OCI-LY3 (cell line): Measurements from ENCODE around the gene MAP3K5.

ENCODE experiments used
- H2AFZ ChIP-seq: fragments of 200-600, 300-600 bp; shearing (Covaris generic); 2 replicates; pipeline ENCODE4 v1.6.0; 2014; ENCODE audit warnings: antibody characterized with exemption, low read depth, low read length
- H3K27ac ChIP-seq: fragments of 200-600, 300-600 bp; sonication (generic); 2 replicates; pipeline ENCODE4 v1.5.1; 2014; ENCODE audit warnings: mild to moderate bottlenecking, low read length, moderate library complexity, mixed read lengths
- H3K27me3 ChIP-seq: fragments of 200-600, 300-600 bp; sonication (generic); 2 replicates; pipeline ENCODE4 v1.6.1; 2014; ENCODE audit warnings: low read depth, low read length, mixed read lengths
- H3K36me3 ChIP-seq: fragments of 200-600, 300-600 bp; sonication (generic); replicated peaks from 2 replicates; pipeline ENCODE3; 2014; ENCODE audit warnings: low read depth, low read length, mixed read lengths
- H3K4me1 ChIP-seq: fragments of 300-600, 200-600 bp; sonication (generic); 2 replicates; pipeline ENCODE4 v1.6.1; 2014; ENCODE audit warnings: low read length, mixed read lengths
- H3K4me2 ChIP-seq: fragments of 200-600, 300-600 bp; sonication (generic); 2 replicates; pipeline ENCODE4 v1.6.1; 2014; ENCODE audit warnings: low read length, mixed read lengths
- H3K4me3 ChIP-seq: fragments of 300-600, 200-600 bp; sonication (generic); 2 replicates; pipeline ENCODE4 v1.5.1; 2014; ENCODE audit warnings: antibody characterized with exemption, mild to moderate bottlenecking, low read length, moderate library complexity
- H3K79me2 ChIP-seq: fragments of 300-600, 200-600 bp; shearing (Covaris generic); 2 replicates; pipeline ENCODE4 v1.6.1; 2014; ENCODE audit warnings: mild to moderate bottlenecking, low read length, mixed read lengths
- H3K9ac ChIP-seq: fragments of 300-600, 200-600 bp; shearing (Covaris generic); 2 replicates; pipeline ENCODE4 v1.6.0; 2014; ENCODE audit warnings: mild to moderate bottlenecking, low read length, moderate library complexity
- H3K9me3 ChIP-seq: fragments of 200-600, 300-600 bp; shearing (Covaris generic); 2 replicates; pipeline ENCODE4 v1.6.1; 2014; ENCODE audit warnings: low read length, mixed read lengths; ENCODE audit not compliant: insufficient read depth
- H4K20me1 ChIP-seq: fragments of 200-600, 300-600 bp; sonication (generic); 2 replicates; pipeline ENCODE4 v1.6.1; 2016; ENCODE audit warnings: low read length, mixed read lengths; ENCODE audit not compliant: insufficient read depth
- CTCF ChIP-seq: fragments of 200-600, 300-600 bp; sonication (generic); IDR thresholded peaks from 2 replicates; pipeline ENCODE4 v1.5.1; 2014; ENCODE audit warnings: antibody characterized with exemption, low read length, low read depth
- EZH2phosphoT487 ChIP-seq: fragments of 200-600 bp; shearing (Covaris generic); IDR thresholded peaks from 2 replicates; pipeline ENCODE4 v1.6.1; 2018; ENCODE audit warnings: antibody characterized with exemption, mixed run types, low read depth

MAP3K5 gene

GRCh38 chr6:136549300-136550044 lies 242.8 kb downstream of the MAP3K5 start:
- Histone ChIP-seq H4K20me1 (no peaks in the 10 kb centered on the region), H2AFZ (no peak overlapping the region), H3K9ac (no peak overlapping the region), H3K4me3 (peak overlapping the region; percentile 84), H3K4me1 (no peaks in the 10 kb centered on the region), H3K27ac (no peak overlapping the region), H3K4me2 (peak overlapping the region; percentile 55), H3K36me3 (no peaks in the 10 kb centered on the region), H3K27me3 (no peaks in the 10 kb centered on the region), H3K9me3 (no peaks in the 10 kb centered on the region), H3K79me2 (no peaks in the 10 kb centered on the region)
- TF ChIP-seq EZH2phosphoT487 (no peak), CTCF (no peak)

- Histone ChIP-seq H3K4me3 (no peak overlapping the region), H3K4me2 (no peak overlapping the region), H4K20me1 (no peaks in the 10 kb centered on the region), H3K4me1 (no peaks in the 10 kb centered on the region), H3K79me2 (no peaks in the 10 kb centered on the region), H2AFZ (no peak overlapping the region), H3K36me3 (no peaks in the 10 kb centered on the region), H3K27me3 (no peaks in the 10 kb centered on the region), H3K9me3 (no peaks in the 10 kb centered on the region), H3K27ac (no peak overlapping the region), H3K9ac (no peak overlapping the region)
- TF ChIP-seq CTCF (no peak), EZH2phosphoT487 (no peak)
These were observed 243.5 kb downstream of the MAP3K5 start for GRCh38 chr6:136548582-136549299.

- Histone ChIP-seq H3K9ac (no peak overlapping the region), H3K27ac (no peak overlapping the region), H3K27me3 (no peaks in the 10 kb centered on the region), H3K4me2 (no peak overlapping the region), H3K36me3 (no peaks in the 10 kb centered on the region), H2AFZ (no peak overlapping the region), H3K79me2 (no peaks in the 10 kb centered on the region), H3K4me3 (no peak overlapping the region), H3K9me3 (no peaks in the 10 kb centered on the region), H4K20me1 (no peaks in the 10 kb centered on the region), H3K4me1 (no peaks in the 10 kb centered on the region)
- TF ChIP-seq CTCF (no peak), EZH2phosphoT487 (no peak)
These were observed 244.4 kb downstream of the MAP3K5 start for GRCh38 chr6:136547871-136548270.

GRCh38 chr6:136547336-136547735 lies 244.9 kb downstream of the MAP3K5 start:
- Histone ChIP-seq H3K9me3 (no peaks in the 10 kb centered on the region), H3K4me3 (no peak overlapping the region), H3K27ac (no peak overlapping the region), H3K4me2 (peak overlapping the region; percentile 33), H3K9ac (no peak overlapping the region), H2AFZ (no peak overlapping the region), H3K36me3 (no peaks in the 10 kb centered on the region), H3K27me3 (no peaks in the 10 kb centered on the region), H3K4me1 (no peaks in the 10 kb centered on the region), H3K79me2 (no peaks in the 10 kb centered on the region), H4K20me1 (no peaks in the 10 kb centered on the region)
- no peak for TF ChIP-seq EZH2phosphoT487
- peak; percentile 55 for TF ChIP-seq CTCF
